Activated effector memory CD4-positive, alpha-beta T cell treated with Interleukin-2 at 50 U/mL for 16 hours (primary cell): ENCODE data around the gene VSIG10L2.

ENCODE experiments used
- DNase-seq: peaks from one replicate; pipeline ENCODE4 v3.0.0-alpha.2; 2020

VSIG10L2 gene

GRCh38 chr11:125948278-125949051 lies 2.6 kb downstream of the VSIG10L2 start:
- no peak for DNase-seq

DNA sequence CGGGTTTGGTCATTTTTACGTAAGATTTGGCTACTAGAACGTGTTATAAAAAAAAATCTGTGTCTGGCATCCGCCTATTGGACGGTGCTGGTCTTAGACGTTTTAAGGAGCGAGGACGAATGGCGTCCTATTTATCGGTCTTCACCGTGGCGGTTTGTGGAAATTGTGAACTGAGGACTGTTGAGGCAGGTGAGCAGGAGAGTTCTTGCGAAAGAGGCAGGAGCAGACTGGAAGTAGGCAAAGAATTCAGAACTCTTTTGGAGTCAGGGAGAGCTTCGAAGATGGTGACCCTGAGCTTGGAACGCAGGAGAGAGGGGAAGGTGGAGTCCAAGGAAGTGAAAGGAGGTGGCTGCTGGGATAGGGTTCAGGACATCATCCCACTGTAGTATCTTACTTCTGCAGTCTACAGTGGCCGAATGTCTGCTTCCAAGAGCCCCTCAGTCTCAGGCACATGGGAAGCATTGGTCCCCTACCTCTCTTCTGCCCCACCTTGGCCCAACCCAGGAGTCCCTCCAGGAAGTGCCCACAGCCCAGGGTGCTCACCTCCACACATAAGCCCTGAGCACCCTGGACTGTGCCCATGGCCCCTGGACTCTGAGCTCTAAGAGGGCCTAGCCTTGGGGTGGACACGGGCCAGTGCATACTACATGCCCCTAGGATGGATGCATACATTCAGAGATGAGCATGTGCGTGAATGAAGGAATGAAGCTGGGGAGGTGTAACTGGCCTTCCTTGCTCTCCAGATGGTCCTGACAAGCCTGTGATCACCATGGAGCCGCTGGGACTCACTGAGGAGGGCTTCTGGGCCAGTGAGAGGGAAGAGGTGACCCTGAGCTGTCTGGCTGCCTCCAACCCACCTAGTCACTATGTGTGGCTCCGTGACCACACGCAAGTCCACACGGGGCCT lies 3.7 kb downstream of the VSIG10L2 start:
- no peak for DNase-seq

- no peak for DNase-seq
Observed at GRCh38 chr11:125950178-125950490, 4.3 kb downstream of the VSIG10L2 start.

- DNase-seq: no peak
Observed at GRCh38 chr11:125950696-125951651, 5.1 kb downstream of the VSIG10L2 start.

DNA sequence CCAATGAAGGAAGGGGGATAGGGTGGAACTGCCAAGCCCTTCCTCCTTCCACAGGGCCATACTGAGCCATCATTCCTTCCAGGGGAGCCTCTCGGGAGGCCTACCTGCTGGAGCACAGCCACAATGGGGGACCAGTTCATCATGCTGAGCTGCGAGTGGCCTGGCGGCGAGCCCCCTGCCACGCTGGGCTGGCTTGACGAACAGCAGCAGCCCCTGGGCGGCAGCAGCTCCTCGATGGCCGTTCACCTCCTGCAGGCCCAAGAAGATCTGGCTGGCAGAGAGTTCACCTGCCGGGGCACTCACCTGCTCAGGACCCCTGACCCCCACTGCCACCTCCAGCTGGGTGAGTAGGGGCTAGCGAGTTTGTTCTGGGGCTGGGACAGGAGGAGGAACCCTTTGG lies 5.9 kb downstream of the VSIG10L2 start:
- DNase-seq: no peak

DNA sequence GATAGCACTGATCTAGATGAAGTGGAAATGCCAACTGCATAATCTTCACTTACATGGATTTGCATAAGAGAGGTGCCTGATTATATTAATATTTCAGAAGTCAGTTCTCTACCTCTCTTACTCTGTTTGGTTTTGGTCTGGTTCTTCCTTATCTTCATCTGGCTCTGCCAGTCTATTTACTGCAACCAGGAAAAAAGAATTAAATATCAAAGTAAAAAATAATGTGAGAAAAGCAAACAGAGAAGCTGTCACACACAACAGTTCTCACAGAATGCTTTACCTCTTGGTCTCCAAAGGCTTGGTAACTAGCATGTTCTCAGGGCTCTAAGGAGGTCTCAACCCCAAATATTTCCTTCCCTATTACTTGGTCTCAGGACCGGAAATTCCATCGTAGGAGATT lies 6.7 kb downstream of the VSIG10L2 start:
- DNase-seq: no peak

DNA sequence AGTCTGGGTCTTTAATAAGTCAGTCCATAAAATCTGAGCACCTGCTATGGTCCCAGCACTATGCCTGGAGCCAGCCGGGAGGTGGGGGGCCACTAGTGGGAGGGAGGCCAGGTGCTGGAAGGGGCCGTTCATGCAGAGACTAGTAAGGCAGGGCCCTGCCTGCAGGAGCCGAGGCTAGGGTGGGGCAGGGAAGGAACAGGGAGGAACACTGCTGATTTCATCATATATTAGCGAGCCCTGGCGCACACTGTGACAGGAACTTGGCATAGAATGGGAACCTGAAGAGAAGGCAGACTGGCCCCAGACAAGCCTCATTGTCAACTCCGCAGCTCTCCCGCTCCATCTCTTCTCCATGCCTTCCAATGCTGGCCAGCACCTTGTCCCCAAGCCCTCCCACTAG lies 7.1 kb downstream of the VSIG10L2 start:
- no peak for DNase-seq

DNA sequence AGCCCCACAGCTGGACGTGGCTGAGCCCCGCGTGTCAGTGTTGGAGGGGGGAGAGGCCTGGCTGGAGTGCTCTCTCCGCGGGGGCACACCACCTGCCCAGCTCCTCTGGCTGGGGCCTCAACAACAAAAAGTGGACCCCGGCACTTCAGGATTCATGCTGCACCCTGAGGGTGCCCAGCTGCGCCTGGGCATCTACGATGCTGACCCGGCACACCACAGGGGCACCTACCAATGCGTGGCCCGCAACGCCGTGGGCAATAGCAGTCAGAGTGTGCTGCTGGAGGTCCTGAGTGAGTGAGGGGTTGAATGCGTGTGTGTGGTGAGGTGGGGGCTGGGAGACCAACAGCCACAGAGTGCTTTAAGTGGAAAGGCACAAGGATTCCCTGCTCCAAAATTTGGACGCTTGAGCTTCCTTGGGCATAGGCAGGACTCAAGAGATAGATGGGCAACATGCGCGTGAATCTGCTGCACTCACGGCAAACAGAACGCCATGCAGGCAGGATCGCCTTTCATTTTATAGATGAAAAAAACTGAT lies 7.6 kb downstream of the VSIG10L2 start:
- DNase-seq: no peak

GRCh38 chr11:125954123-125954944 lies 8.5 kb downstream of the VSIG10L2 start:
- DNase-seq: no peak

DNA sequence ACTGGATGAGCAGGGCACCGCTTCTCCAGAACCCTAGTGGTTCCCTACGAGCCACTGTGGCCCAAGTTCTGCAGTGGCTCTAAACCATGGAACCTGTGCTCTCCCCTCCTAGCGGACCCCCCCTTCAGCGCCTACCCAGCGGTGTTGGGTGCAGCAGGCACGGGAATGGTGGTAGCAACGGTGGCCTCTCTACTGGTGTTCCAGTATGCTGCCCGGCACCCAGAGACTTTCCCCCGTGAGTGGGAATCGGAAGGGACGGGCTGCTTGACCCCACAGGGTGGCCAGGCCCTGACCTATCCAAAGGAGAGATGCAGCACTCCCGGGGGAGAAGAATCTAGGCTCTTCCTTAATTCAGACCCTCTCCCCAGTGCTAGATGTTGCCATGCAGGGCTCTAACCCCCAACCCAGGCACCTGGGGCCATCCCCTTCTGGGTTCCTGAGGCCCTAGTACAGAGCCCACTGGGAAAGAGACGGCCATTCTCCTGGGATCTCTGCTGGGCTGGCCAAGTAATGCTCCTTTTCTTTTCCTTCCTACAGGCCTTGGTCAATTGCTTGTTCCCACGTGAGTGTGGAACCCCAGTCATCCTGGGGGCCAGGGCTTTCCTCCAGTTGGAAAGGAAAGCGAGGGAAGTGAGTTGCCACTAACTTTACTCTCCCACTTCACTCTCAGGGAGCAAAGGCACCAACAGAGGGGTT lies 9.2 kb downstream of the VSIG10L2 start:
- DNase-seq: no peak

- DNase-seq: no peak
Observed at GRCh38 chr11:125955856-125956255, 10.0 kb downstream of the VSIG10L2 start.

DNA sequence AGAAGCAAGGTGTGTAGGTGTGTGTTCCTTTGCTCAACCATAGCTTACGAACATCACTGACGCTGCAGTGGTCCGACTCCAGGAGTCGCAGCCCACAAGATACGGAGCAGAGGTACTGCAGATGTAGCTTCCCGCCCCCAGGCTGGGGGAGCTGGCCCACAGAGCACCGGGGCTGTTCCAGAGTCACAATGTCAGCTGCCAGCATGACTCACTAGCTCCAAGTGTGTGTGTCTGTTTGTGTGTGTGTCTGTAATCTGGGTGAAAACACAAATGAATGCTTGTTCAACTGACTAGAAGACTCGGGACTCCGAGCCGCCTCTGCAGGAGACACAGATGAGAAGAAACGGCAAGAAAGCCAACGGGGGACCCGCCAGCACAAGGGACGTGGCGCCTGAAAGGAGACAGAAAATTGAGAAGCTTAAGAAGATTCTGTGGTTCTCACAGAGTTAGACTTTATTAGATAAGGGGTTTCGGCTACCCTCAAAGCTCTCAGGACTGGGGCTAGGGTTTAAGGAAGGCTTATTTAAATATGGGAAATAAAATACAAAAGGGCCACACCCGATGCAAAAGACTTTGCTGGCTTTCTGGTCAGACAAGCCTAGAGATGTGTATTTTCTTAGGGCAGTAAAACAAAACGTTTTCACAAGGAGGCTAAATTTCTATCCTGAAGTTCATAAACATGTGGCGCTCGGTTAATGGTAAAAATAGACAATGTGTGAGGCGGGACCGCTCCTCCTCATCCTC lies 10.7 kb downstream of the VSIG10L2 start:
- DNase-seq: no peak

- no peak for DNase-seq
Observed at GRCh38 chr11:125957618-125958332, 11.9 kb downstream of the VSIG10L2 start.

DNA sequence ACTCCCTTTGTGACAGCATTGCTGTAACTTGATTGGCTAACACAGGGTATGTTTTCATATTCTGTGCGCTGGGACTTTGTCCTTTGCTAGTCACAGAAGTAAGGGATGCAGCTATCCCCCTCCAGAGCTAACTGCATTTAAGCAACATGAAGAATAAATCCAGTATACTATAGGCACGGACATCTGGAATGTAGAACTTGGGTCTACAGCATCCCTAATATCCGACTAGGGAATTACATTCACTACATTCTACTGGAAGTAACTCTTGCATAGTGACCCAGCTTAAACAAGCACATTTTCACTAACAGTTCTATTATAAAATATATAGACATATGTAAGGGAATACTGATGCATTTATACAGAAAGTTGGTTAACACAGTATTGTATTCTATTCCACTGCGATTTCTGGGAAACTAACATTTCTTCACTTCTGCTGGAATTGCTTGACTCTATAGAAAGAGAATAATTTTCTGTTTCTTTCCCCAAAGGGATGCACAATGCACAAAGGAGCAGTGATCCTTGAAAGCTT lies 13.1 kb downstream of the VSIG10L2 start:
- DNase-seq: no peak

- no peak for DNase-seq
Observed at GRCh38 chr11:125959511-125959910, 13.7 kb downstream of the VSIG10L2 start.

GRCh38 chr11:125959931-125960330 lies 14.1 kb downstream of the VSIG10L2 start:
- DNase-seq: no peak

- no peak for DNase-seq
Observed at GRCh38 chr11:125960771-125961170, 14.9 kb downstream of the VSIG10L2 start.

DNA sequence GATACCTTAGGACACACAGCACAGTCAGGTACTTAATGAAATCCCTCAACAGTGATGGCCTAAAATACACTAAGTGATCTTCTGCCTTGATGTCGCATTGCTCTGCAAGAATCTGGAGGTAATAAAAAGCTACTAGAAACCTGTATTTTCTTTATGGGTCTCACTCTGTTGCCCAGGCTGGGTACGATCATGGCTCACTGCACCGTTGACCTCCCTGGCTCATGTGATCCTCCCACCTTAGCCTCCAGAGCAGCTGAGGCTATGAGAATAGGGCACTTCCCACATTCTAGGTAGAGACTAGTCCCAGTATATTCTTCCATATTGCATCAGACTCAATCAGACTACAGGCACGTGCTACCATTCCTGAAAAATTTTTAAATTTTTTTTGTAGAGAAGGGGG lies 21.7 kb downstream of the VSIG10L2 start:
- no peak for DNase-seq

DNA sequence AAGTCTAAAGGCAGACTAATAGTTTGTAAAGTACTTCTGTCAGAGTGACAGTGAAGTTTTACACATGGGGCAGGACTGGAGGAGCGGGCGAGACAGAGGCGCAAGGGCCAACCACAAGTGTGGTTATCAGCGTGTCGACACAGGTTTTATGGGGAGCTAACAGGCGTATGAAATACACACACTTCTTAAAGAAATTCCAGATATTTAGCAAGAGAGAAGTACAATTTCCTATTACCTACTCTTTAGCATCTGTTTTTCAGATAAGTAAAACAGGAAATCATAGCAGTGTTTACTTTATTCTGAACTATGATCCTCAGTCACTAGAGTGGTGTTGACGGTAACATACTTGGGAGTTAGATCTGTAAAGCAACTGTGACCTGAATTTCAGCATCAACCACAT lies 22.5 kb downstream of the VSIG10L2 start:
- no peak for DNase-seq

DNA sequence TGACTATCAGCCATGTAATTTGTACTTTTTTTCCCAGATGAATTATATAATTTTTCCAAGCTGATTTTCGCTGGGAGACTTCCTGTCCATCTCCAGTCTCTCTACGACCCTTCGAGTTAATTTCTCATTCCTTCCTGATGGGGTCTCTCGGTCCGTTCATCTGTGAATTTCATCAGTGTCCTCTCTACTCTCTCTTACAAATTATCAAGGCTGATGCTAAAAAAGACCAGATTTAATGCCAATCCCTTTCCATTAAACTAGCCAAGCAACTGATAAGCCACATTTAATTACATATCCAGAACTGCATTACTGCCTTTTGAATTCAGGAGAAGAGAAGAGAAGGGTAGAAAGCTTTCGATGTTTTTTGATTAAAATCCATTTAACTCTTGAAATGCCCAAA lies 25.8 kb downstream of the VSIG10L2 start:
- no peak for DNase-seq
